GM13976 (cell line): Measurements from ENCODE around the gene TRIP13.
"Not testable (repeated sequence)": the region's sequence is repeated elsewhere in the genome, so short reads cannot be mapped to it uniquely, and the experiment has no call there.

ENCODE experiments used
- DNase-seq: peaks from one replicate; pipeline ENCODE4 v3.0.0; 2012; ENCODE audit warnings: low spot score
- in situ Hi-C: fragments of 300-500 bp; cut with MboI; formaldehyde crosslinking; loops from one replicate; pipeline ENCODE4 v1.12.0; 2022; ENCODE audit warnings: low sequenced_read_pairs, mixed read lengths, inconsistent platforms; ENCODE audit not compliant: unreplicated experiment
- TF ChIP-seq, protein P1 (sequence below): IDR thresholded peaks from 2 replicates; pipeline ENCODE4 v1.5.1; 2012; ENCODE audit warnings: borderline replicate concordance, mild to moderate bottlenecking; ENCODE audit not compliant: insufficient read depth; ENCODE audit errors: extremely low read depth, missing control alignments, control extremely low read depth

TRIP13 gene

DNA sequence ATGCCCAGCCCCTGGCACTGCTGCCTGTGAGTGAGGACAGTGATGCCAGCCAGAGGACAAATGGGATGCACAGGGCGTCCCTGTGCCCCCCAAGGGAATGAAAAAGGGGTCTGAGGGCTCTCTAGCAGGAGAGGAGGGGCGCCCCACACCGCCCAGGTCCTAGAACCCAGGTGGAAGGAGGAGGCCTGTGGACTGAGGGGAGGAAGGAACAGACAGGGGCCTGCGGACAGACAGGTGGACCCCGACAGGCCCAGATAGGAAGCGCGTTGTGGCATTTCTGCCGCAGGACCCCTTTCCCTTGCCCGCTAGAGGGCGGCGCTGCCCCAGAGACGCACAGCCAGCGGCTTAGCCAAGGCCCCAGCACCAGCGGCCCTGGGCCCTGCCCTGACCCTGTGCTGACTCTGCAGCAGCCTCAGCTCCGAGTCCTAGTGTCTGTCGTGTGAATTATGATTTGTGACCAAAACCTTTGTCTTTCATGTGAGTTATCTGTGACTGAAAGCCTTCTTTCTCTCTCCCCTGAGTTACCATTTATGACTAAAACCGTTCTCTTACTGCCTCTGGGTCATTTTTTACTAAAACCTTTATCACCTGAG is 30.7 kb downstream of the TRIP13 start:
- TF ChIP-seq, protein P1, sequence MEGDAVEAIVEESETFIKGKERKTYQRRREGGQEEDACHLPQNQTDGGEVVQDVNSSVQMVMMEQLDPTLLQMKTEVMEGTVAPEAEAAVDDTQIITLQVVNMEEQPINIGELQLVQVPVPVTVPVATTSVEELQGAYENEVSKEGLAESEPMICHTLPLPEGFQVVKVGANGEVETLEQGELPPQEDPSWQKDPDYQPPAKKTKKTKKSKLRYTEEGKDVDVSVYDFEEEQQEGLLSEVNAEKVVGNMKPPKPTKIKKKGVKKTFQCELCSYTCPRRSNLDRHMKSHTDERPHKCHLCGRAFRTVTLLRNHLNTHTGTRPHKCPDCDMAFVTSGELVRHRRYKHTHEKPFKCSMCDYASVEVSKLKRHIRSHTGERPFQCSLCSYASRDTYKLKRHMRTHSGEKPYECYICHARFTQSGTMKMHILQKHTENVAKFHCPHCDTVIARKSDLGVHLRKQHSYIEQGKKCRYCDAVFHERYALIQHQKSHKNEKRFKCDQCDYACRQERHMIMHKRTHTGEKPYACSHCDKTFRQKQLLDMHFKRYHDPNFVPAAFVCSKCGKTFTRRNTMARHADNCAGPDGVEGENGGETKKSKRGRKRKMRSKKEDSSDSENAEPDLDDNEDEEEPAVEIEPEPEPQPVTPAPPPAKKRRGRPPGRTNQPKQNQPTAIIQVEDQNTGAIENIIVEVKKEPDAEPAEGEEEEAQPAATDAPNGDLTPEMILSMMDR, result peak; percentile 90
- DNase-seq, result peak; percentile 90
- in situ Hi-C loops, result no loop called here

DNA sequence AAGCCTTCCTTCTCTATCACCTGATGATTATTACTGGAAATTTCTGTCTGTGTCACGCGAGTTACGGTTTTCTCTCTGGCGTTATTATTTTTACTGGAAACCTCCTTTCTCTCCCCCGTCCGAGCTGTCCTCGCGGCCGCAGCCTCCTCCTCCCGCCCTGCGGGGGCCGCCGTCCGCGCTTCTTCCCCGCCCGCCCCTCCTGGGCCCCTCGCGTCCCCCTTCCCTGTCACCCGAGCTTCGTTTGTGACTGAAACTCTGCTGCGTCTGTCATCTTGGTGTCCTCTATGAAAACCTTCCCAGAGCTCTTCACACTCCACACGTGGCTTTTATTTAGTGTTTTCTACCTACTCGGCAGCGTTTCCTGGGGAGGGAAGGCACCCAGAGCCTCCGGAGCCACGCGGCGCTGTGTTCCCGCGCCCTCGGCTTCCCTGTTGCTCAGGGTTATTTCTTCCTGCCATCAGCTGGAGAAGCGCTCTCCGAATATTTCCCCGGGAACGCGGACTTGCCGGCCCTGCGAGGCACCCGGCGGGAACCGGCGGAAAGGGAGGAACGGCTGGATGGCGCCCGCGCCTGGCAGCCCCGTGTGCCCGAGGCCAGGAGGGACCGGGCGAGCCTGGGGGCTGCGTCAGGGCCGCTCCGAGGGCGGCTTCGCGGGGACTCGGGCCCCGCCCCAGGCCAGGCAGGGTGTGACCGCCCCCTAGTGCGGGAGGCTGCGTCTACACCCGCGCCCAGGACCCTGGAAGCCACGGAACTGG is 33.9 kb downstream of the TRIP13 start:
- DNase-seq, result peak; percentile 74
- in situ Hi-C loops, result no loop called here
- TF ChIP-seq, protein P1, result peak; percentile 24

DNA sequence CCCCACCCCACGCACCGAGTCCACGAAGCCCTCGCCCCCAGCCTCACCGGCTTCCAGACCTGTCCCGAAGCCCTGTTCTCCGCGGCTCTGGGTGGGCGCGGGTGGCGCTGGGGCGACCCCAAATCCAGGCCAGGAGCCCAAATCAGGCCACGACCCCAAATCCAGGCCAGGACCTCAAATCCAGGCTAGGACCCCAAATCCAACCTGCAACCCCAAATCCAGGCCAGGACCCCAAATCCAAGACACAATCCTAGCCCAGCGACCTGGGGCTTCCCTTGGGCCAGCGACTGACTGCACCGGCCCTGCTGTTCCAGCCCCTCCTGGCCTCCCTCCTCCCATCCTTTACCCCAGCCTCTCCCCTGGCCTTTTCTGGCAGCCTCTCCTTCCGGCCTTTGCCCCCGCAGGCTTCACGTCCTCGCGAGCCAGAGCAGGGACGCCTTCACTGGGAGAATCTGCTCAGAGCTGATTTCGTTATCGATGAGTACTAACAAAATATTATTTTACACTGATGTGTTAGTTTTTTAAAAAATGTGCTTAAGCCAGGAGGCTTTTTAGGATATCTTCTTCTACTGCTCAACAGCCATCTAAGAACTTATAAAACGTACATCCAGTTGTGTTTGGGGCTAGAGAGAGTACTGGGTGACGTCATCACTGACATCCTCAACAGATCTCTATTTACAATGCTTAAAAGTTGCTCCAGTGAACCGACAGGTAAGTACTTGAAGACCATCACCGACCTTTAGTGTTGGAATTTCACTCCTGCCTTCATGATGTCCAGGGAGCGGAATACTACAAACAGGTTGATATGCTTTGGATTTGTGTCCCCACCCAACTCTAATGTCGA is 34.7 kb downstream of the TRIP13 start:
- no peak for DNase-seq
- TF ChIP-seq, protein P1, result no peak
- in situ Hi-C loops, result no loop called here

DNA sequence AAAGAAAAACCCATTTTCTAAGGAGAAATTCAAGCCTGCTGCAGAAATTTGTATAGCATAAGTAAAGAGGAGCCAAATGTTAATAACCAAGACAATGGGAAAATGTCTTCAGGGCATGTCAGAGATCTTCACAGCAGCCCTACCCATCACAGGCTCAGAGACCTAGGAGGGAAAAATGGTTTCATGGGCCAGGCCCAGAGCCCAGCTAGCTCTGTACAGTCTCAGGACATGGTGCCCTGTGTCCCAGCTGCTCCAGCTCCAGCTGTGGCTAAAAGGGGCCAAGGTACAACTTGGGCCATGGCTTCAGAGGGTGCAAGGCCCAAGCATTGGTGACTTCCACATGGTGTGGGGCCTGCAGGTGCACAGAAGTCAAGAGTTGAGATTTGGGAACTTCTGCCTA is 36.5 kb downstream of the TRIP13 start:
- DNase-seq, in situ Hi-C loops: not testable (repeated sequence)

DNA sequence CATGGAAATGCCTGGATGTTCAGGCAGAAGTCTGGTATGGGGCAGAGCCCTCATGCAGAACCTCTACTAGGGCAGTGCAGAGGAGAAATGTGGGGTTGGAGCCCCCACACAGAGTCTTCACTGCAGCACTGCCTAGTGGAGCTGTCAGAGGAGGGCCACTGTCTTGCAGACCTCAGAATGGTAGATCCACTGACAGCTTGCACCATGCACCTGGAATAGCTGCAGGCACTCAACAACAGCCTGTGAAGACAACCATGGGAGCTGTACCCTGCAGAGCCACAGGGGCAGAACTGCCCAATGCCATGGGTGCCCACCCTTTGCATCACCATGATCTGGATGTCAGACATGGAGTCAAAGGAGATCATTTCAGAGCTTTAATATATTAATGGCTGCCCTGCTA is 36.9 kb downstream of the TRIP13 start:
- TF ChIP-seq, protein P1, result no peak
- no peak for DNase-seq
- in situ Hi-C loops, result no loop called here

DNA sequence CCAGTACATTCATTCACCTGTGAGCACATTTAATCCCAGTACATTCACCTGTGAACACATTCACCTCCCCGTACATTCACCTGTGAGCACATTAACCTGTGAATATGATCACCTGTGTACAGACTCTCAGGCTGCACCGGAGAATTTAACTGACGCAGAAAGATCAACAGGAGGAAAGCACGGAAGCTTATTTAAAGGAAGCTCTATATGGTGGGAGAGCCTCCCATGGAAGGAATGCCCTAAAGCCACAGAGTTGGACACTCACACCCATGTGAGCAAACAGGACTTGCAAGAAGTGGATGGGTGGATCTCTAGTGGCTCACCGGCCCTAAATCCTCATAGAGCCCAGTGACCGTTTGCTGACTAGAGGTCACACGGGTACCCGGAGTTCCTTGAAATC is 38.2 kb downstream of the TRIP13 start:
- TF ChIP-seq, protein P1, result no peak
- no peak for DNase-seq
- in situ Hi-C loops, result loop anchor here (10.0 kb wide), 1 partner anchor 204 kb away; no protein-coding TSS in a partner anchor
